GM19193 (cell line): Measurements from ENCODE around the gene TEX51.

Experiments used
- POLR2A ChIP-seq: IDR thresholded peaks from 4 replicates; pipeline ENCODE4 v1.6.1; 2011; ENCODE audit not compliant: insufficient read depth, insufficient read length; ENCODE audit errors: extremely low read depth

TEX51 gene

GRCh38 chr2:126864861-126865260 is 33.8 kb upstream of the TEX51 start:
- TF ChIP-seq POLR2A, result no peak

- TF ChIP-seq POLR2A, result no peak
These were observed 32.2 kb upstream of the TEX51 start for GRCh38 chr2:126866451-126866850.

- no peak for TF ChIP-seq POLR2A
These were observed 23.7 kb upstream of the TEX51 start for GRCh38 chr2:126874961-126875360.

- TF ChIP-seq POLR2A, result no peak
These were observed 22.1 kb upstream of the TEX51 start for GRCh38 chr2:126876631-126877030.

DNA sequence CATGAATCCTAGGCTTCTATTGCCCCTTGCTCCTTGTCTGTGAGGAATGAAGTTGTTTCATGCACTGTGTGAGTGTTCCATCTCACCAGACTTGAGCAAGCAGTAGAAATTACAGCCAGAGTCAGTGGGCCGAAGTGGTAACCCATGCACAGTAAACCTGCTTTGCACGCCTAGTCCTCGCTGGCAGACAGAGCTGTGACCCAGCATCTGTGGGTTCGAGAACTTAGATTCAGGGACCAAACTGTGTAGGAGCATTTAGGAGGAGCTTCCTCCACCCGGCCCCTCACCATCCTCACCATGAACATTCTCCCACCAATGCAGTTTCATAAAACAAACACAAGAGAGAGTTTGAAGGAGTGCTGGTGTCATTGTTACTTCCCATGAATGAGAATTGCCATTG is 21.6 kb upstream of the TEX51 start:
- no peak for TF ChIP-seq POLR2A

GRCh38 chr2:126877861-126878565 is 20.7 kb upstream of the TEX51 start:
- TF ChIP-seq POLR2A, result no peak

DNA sequence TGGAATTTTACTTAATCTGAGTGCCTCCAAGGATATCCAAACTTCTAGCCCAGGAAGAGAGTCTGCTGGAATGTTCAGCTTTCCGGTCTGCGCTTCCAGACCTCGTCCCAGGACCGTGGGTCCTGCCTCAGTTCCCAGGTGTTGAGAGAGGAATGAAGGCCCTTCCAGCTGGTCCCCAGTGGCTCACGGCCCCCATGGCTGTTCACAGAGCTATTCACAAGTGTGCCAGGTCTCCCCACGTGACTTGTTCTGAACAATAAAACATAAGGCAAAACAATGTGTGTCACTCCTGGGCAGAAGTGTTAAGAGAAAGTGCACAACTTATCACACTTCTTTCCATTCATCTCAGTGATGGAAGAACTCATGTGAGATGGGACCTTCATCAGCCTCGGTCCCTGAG is 20.1 kb upstream of the TEX51 start:
- TF ChIP-seq POLR2A, result no peak

GRCh38 chr2:126879348-126880298 is 19.1 kb upstream of the TEX51 start:
- TF ChIP-seq POLR2A, result no peak

DNA sequence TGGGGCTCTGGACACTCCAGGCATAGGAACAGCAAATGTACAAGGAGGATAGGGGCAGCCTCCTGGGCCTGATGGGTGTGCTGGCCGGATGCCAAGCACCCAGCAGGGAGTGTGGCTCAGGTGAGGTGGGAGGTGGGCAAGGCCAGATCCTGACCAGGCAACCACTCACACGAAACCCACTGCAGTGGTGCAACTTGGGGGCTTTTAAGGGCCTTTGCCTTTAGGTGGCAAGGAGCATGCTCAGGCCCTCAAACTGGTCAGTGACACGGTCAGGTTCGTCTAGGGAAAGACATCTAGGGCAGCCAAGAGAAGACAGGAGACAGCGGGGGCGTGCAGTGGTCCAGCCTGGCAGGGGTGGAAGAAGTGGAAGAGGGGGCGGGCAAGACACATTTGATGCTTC is 18.4 kb upstream of the TEX51 start:
- no peak for TF ChIP-seq POLR2A

DNA sequence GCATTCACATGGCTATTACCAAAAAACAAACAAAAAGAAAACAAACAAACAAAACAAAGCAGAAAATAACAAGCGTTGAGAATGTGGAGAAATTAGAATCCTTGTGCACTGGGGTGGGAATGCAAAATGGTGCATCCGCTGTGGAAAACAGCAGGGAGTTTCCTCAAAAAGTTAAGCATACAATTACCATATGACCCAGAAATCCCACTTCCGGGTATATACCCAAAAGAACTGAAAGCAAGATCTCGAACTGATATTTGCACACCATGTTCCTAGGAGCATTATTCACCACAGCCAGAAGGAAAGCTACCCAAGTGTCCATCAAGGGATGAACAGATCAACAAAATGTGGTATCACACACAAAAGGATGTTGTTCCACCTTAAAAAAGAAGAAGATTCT is 17.9 kb upstream of the TEX51 start:
- no peak for TF ChIP-seq POLR2A

DNA sequence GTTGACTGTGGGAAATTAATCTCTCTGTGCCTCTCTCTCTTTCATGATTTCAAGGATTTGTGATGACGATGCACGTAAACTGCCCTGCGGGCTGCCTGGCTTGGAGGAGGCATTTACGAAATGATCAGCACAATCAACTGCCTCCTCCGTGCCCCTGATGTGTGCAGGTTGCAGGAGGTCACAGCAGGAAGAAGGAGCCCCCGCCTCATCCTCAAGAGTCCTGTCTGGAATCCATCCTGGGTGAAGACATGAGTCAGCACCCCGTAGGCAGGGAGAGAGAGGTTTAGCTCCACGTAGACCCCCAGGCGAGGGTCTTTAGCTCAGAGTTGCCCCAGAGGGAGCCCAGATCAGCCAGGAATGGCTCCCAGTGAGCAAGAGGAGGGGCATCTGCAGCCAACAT is 17.1 kb upstream of the TEX51 start:
- no peak for TF ChIP-seq POLR2A

DNA sequence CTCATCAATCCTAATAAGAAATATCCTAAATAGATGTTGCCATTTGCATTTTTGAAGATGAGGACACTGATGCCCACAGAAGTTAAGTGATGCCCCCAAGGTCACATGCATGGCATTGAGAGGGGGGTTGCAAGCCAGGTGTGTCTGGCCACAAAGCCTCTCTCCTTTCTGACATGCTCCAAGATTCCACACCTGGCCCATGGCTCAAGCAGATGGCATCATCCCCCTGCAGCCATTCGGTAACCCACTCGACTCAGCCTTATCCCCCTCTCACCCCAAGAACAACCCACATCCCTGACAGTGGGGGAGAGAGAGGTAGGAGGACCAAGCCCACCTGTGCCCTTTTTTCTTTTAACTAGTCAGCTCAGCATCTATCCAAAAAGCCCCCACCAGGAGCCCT is 16.5 kb upstream of the TEX51 start:
- no peak for TF ChIP-seq POLR2A

DNA sequence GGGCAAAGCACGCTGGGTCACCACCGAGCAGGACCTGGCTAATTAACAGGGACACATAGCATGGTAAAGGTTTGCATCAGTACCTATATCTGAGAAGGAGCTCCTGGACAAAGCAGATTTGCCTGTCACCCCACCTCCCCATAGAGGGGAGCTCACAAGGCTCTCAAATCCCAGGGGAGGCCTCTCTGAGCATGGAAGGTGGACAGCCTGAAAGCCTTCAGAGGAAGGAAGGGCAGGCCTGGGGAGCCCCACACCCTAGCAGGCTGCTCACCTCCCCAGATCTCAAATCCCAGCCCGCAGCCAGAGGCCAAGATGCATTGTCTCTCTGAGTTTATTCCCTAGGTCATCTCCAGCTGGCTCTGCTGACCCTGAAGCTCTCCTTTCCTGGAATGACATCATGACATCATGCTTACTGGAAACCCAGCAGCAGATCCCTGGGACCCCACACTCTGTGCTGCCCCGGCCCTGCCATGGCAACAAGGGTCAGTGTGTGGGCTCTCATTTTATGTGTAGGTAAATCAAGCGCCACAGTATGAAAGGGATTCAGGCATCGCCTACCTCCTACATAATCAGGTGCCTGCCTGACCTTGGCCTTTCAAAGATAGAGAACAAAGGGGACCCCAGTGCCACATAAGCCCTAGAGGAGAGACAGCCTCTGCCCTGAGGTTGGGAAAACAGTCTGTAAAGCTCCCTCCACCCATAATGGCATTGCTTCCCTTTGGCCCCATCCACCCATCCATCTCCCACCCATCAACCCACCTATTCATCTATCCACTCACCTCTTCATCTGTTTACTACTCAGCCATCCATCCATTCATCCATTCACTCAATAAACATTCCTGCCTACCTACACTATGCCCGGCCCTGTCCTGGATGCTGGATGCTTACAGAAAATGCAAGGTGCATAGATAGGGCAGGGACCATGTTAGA is 15.7 kb upstream of the TEX51 start:
- no peak for TF ChIP-seq POLR2A

DNA sequence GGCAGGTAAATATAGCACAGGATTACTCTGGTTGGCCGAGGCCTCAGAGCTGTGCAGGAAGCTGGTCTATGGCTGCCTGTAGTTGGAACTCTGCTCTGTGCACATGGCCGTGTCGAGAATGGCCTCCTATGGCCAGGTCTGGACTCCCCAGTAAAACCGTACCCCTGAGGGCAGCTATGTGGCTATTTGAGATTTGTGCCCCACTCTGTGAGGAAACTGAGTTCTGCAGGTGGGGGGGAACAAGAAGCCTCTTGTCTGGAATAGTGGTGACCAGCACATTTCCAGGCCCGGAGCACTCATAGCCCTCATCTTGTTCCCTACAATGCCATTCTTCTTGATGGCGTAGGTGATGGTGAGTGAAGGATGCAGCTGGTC is 15.0 kb upstream of the TEX51 start:
- no peak for TF ChIP-seq POLR2A
